A549 (cell line): ENCODE data around the gene HEBP1. TPM values are rescaled to one million over a fixed set of nuclear protein-coding genes. Genes with fewer than 3 reads are reported as not detected.

Source experiments
- ATAC-seq, 2 experiments: fragments of 200-7000 bp in 1 of 2; fragments of >200 bp in 1 of 2; cut with Nextera tagmentation in 1 of 2; cut with Tn5 transposase in 1 of 2; 3 replicates each; pipeline versions ENCODE4 v1.8.0 to v1.9.1; 2018 to 2020; ENCODE audit warnings: mild to moderate bottlenecking in 1 of 2, moderate library complexity in 1 of 2
- CTCF ChIA-PET: fragments of 300-600 bp; sonication (Branson Sonifier 250); formaldehyde crosslinking; extraction: SDS; loops from one replicate; lab custom pipeline; 2021; ENCODE audit warnings: antibody characterized with exemption, inconsistent platforms; lab: Yijun Ruan, JAX
- POLR2A ChIA-PET: fragments of 350-600 bp; formaldehyde crosslinking; extraction: SDS; loops from one replicate; lab custom pipeline; 2021; ENCODE audit warnings: antibody characterized with exemption, inconsistent platforms; lab: Yijun Ruan, JAX
- DNase-seq, 2 experiments: peaks; one replicate each; pipeline versions ENCODE4 v3.0.0 to v3.0.0-alpha.2; 2011 to 2016; ENCODE audit warnings: low read depth in 1 of 2, low spot score in 1 of 2
- FAIRE-seq: peaks from 2 replicates; lab custom pipeline; 2011; peaks lifted over from hg19 to GRCh38; lab: Jason Lieb, UNC
- H3K27ac ChIP-seq, 2 experiments: fragments of >200 bp; sonication (Bioruptor Twin); formaldehyde crosslinking; 3 replicates each; pipeline ENCODE4 v1.5.1; 2016 to 2017
- H3K4me1 ChIP-seq: fragments of >200 bp; sonication (Bioruptor Twin); formaldehyde crosslinking; 3 replicates; pipeline ENCODE4 v1.6.1; 2016
- H3K4me2 ChIP-seq: fragments of >200 bp; sonication (Bioruptor Twin); formaldehyde crosslinking; 3 replicates; pipeline ENCODE4 v1.6.1; 2016
- H3K4me3 ChIP-seq: fragments of >200 bp; sonication (Bioruptor Twin); formaldehyde crosslinking; 3 replicates; pipeline ENCODE4 v1.5.1; 2016
- H3K9me3 ChIP-seq: fragments of >200 bp; sonication (Bioruptor Twin); formaldehyde crosslinking; 3 replicates; pipeline ENCODE4 v1.6.1; 2016
- CBX8 ChIP-seq: fragments of 200-600 bp; sonication (generic); IDR thresholded peaks from 2 replicates; pipeline ENCODE4 v1.6.1; 2016
- FOSB ChIP-seq: fragments of 250-450 bp; sonication (Bioruptor Pico); IDR thresholded peaks from 2 replicates; pipeline ENCODE4 v1.5.0; 2020; ENCODE audit warnings: mild to moderate bottlenecking, moderate library complexity
- HOXA7 ChIP-seq: fragments of 250-450 bp; sonication (Bioruptor Pico); IDR thresholded peaks from 2 replicates; pipeline ENCODE4 v1.5.0; 2020; ENCODE audit warnings: mild to moderate bottlenecking, moderate library complexity
- KDM5A ChIP-seq: fragments of 200-600 bp; sonication (generic); IDR thresholded peaks from 2 replicates; pipeline ENCODE4 v1.6.1; 2016; ENCODE audit warnings: antibody characterized with exemption, mild to moderate bottlenecking
- MAFK ChIP-seq: fragments of 450-650 bp; IDR thresholded peaks from 2 replicates; pipeline ENCODE4 v1.6.1; 2014; ENCODE audit not compliant: partially characterized antibody
- MYC ChIP-seq: IDR thresholded peaks from 2 replicates; pipeline ENCODE4 v1.6.1; 2012; ENCODE audit warnings: mild to moderate bottlenecking, inconsistent platforms, low read length, improper control_type of control experiment, borderline replicate concordance
- NFE2L2 ChIP-seq: fragments of 150-350 bp; conservative IDR thresholded peaks from 2 replicates; pipeline ENCODE4 v1.6.1; 2014; ENCODE audit warnings: low read length
- NPAS2 ChIP-seq: fragments of 250-450 bp; sonication (Bioruptor Pico); IDR thresholded peaks from 2 replicates; pipeline ENCODE4 v1.8.0; 2022; ENCODE audit warnings: mild to moderate bottlenecking, moderate library complexity, borderline replicate concordance
- POLR2A ChIP-seq: IDR thresholded peaks from 2 replicates; pipeline ENCODE4 v1.6.1; 2012; ENCODE audit warnings: mild to moderate bottlenecking, low read length
- RCOR1 ChIP-seq: fragments of 150-350 bp; IDR thresholded peaks from 2 replicates; pipeline ENCODE4 v1.6.1; 2014; ENCODE audit warnings: antibody characterized with exemption, low read length, low read depth
- RFX5 ChIP-seq: fragments of 450-650 bp; IDR thresholded peaks from 2 replicates; pipeline ENCODE4 v1.7.1; 2014; ENCODE audit warnings: antibody characterized with exemption, mild to moderate bottlenecking, moderate library complexity
- SREBF2 ChIP-seq: fragments of 450-650 bp; IDR thresholded peaks from 2 replicates; pipeline ENCODE4 v1.6.1; 2014; ENCODE audit warnings: mild to moderate bottlenecking, moderate library complexity
- WGBS: methylation state at CpG from one replicate; pipeline ENCODE4 v1.1.6; 2017; ENCODE audit errors: missing lambda C conversion rate; 5-methylcytosine and 5-hydroxymethylcytosine counted together
- polyA plus RNA-seq, 4 experiments: library from polyadenylated mRNA; depleted of rRNA in 3 of 4; stranded (reverse); fragments of >200 nt; fragmentation: RNase III in 1 of 4; extraction: RNeasy Plus Mini Kit Qiagen cat#74134 plus additional on column Dnase treatment in 1 of 4; gene quantifications; 2 replicates in 3 of 4; 3 replicates in 1 of 4; pipeline ENCODE4 v1.2.3, GENCODE V29; 2011 to 2017
- small RNA-seq, 6 experiments: library from RNA; depleted of rRNA; stranded (forward); fragments of <200 nt; gene quantifications; one replicate each; pipeline ENCODE3, GENCODE V24; 2012
- TF ChIP-seq, protein P1 (sequence below): IDR thresholded peaks from 2 replicates; pipeline ENCODE4 v1.6.1; 2012
- TF ChIP-seq, protein P2 (sequence below): fragments of >200 bp; sonication (Bioruptor Twin); formaldehyde crosslinking; IDR thresholded peaks from 3 replicates; pipeline ENCODE4 v1.5.1; 2016
- TF ChIP-seq, protein P3 (sequence below): fragments of >200 bp; sonication (Bioruptor Twin); formaldehyde crosslinking; IDR thresholded peaks from 3 replicates; pipeline ENCODE4 v1.6.1; 2016

Gene HEBP1
- polyA plus RNA-seq, 2 of the 4 experiments (the other 2 are of a cell fraction): 24.8 to 48.9 TPM

DNA sequence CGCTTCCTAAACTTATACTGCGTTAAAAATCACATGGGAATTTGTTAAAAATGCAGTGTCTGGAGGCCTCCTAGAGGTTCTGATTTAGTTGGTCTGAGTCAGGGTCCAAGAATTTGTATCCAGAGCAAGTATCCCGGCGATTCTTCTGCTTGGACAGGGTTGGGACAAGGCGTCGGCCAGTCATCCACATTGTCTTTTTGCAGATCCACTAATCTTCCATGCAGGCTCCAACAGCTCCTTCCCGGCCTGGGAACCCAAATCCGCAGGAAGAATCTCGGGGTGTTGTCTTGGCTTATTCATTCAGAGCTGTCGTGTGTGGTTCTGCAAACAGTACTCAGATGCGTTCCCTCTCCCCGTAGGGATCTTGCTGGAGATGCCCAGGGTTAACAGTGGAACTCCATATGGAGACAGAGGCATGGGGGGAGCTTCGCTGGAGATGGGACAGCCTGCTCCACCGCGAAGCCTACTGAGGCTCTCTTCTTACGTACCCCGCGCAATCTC is 73.4 kb downstream of the HEBP1 start:
- 0 out of 2 replicates have a peak, but pooled peaks have one; percentile 21 for TF ChIP-seq HOXA7 (CRISPR knock-in tag)
- TF ChIP-seq FOSB (CRISPR knock-in tag): peak; percentile 22; the same call in 1 of the 2 replicates
- TF ChIP-seq, protein P1, sequence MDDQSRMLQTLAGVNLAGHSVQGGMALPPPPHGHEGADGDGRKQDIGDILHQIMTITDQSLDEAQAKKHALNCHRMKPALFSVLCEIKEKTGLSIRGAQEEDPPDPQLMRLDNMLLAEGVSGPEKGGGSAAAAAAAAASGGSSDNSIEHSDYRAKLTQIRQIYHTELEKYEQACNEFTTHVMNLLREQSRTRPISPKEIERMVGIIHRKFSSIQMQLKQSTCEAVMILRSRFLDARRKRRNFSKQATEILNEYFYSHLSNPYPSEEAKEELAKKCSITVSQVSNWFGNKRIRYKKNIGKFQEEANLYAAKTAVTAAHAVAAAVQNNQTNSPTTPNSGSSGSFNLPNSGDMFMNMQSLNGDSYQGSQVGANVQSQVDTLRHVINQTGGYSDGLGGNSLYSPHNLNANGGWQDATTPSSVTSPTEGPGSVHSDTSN: no peak
- TF ChIP-seq NFE2L2: no peak
- TF ChIP-seq MYC: no peak
- TF ChIP-seq RFX5: no peak
- TF ChIP-seq KDM5A: no peak
- TF ChIP-seq, protein P2, sequence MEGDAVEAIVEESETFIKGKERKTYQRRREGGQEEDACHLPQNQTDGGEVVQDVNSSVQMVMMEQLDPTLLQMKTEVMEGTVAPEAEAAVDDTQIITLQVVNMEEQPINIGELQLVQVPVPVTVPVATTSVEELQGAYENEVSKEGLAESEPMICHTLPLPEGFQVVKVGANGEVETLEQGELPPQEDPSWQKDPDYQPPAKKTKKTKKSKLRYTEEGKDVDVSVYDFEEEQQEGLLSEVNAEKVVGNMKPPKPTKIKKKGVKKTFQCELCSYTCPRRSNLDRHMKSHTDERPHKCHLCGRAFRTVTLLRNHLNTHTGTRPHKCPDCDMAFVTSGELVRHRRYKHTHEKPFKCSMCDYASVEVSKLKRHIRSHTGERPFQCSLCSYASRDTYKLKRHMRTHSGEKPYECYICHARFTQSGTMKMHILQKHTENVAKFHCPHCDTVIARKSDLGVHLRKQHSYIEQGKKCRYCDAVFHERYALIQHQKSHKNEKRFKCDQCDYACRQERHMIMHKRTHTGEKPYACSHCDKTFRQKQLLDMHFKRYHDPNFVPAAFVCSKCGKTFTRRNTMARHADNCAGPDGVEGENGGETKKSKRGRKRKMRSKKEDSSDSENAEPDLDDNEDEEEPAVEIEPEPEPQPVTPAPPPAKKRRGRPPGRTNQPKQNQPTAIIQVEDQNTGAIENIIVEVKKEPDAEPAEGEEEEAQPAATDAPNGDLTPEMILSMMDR: no peak
- TF ChIP-seq CBX8: no peak
- TF ChIP-seq RCOR1: no peak
- no peak for TF ChIP-seq POLR2A
- TF ChIP-seq, all 56 proteins: peak for 2
- FAIRE-seq (no peak), DNase-seq (peak in 1 of 2 experiments; percentile 64), ATAC-seq (peak; percentile 36 to 44)
- ChIA-PET POLR2A (interaction anchor here (0.6 to 0.7 kb wide), 2 partner anchors 53 to 66 kb away, joined by 3 to 5 read pairs; no protein-coding TSS in a partner anchor), CTCF (interaction anchor here (0.6 to 3.8 kb wide), 8 partner anchors 11 to 139 kb away, joined by 3 to 20 read pairs (median 3); no protein-coding TSS in a partner anchor)
- Histone ChIP-seq H3K27ac (peak overlapping the region; percentile 76 to 86), H3K9me3 (no peaks in the 10 kb centered on the region), H3K4me2 (peak overlapping the region; percentile 87), H3K4me1 (peaks cover 33% of the 10 kb centered on the region), H3K4me3 (peak overlapping the region; percentile 41)
- WGBS: 53% methylated on average over 18 of the region's 18 CpGs

DNA sequence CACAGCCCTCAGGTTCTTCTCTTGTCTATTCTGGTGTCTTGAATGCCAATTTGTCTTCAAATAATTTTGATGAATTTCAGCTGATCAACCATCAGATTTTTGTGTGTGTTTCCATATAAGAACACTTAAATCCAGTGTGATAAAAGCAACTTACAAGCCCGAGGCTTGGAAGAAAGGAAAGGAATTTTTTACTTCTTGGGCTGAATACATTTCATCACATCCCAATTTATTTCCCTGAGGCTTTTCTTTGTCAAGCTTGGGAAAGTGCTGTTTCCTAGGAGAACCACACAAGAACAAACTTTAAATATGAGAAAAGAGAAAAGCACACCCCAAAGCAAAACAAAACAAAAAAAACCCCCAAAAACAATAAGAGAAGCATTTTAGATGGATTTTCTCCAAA is 74.7 kb downstream of the HEBP1 start:
- H3K9me3 ChIP-seq: no peaks in the 10 kb centered on the region
- no peak overlapping the region for H3K4me3 ChIP-seq
- no peak overlapping the region for H3K4me2 ChIP-seq
- ChIA-PET POLR2A (no interaction called here), CTCF (interaction anchor here (1.3 to 3.8 kb wide), 4 partner anchors 10 to 58 kb away, joined by 3 to 20 read pairs (median 6); no protein-coding TSS in a partner anchor)
- no peak for ATAC-seq
- H3K4me1 ChIP-seq: peaks cover 38% of the 10 kb centered on the region
- DNase-seq: no peak
- FAIRE-seq: no peak
- 25% methylated on average over 1 of the region's 1 CpG for WGBS
- H3K27ac ChIP-seq: peak overlapping the region in 1 of 2 experiments; percentile 86; a peak in 3 of 6 replicates
- TF ChIP-seq, protein P3, sequence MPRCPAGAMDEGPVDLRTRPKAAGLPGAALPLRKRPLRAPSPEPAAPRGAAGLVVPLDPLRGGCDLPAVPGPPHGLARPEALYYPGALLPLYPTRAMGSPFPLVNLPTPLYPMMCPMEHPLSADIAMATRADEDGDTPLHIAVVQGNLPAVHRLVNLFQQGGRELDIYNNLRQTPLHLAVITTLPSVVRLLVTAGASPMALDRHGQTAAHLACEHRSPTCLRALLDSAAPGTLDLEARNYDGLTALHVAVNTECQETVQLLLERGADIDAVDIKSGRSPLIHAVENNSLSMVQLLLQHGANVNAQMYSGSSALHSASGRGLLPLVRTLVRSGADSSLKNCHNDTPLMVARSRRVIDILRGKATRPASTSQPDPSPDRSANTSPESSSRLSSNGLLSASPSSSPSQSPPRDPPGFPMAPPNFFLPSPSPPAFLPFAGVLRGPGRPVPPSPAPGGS: no peak
- no peak for TF ChIP-seq RCOR1
- no peak for TF ChIP-seq NPAS2
- no peak for TF ChIP-seq SREBF2
- peak; percentile 59; the same call in 1 of the 2 replicates for TF ChIP-seq HOXA7 (CRISPR knock-in tag)
- TF ChIP-seq RFX5: no peak
- no peak for TF ChIP-seq MAFK

Small RNA genes lying within 50 kb of the gene (small RNA-seq; reads per million reads assigned to genes)
- 0 reads per million in 6 experiments for gene RF00604

Other genes starting within 250 kb of the HEBP1 start
- gene APOLD1, start 214.6 kb downstream of the HEBP1 start, polyA plus RNA-seq (2011; rRNA removed): 0.93 and 1.3 TPM in 2 replicates
- 0.42 to 0.46 TPM (median 0.44 TPM) in 3 replicates for gene APOLD1, start 214.6 kb downstream of the HEBP1 start, polyA plus RNA-seq (2017; fragmentation: RNase III; extraction: RNeasy Plus Mini Kit Qiagen cat#74134 plus additional on column Dnase treatment)
- 118 and 144 TPM in 2 replicates for gene DDX47, start 186.9 kb downstream of the HEBP1 start, polyA plus RNA-seq (2011; rRNA removed)
- gene DDX47, start 186.9 kb downstream of the HEBP1 start, polyA plus RNA-seq (2017; fragmentation: RNase III; extraction: RNeasy Plus Mini Kit Qiagen cat#74134 plus additional on column Dnase treatment): 81.6 to 87.3 TPM (median 83.8 TPM) in 3 replicates
- 296 and 321 TPM in 2 replicates for gene GPRC5A, start 108.7 kb downstream of the HEBP1 start, polyA plus RNA-seq (2011; rRNA removed)
- 173 to 207 TPM (median 197 TPM) in 3 replicates for gene GPRC5A, start 108.7 kb downstream of the HEBP1 start, polyA plus RNA-seq (2017; fragmentation: RNase III; extraction: RNeasy Plus Mini Kit Qiagen cat#74134 plus additional on column Dnase treatment)
- gene GPRC5D, start 48.1 kb downstream of the HEBP1 start, polyA plus RNA-seq (2011; rRNA removed): not detected in 2 replicates
- not detected in 3 replicates for gene GPRC5D, start 48.1 kb downstream of the HEBP1 start, polyA plus RNA-seq (2017; fragmentation: RNase III; extraction: RNeasy Plus Mini Kit Qiagen cat#74134 plus additional on column Dnase treatment)
- 7.4 and 7.5 TPM in 2 replicates for gene FAM234B, start 44.1 kb upstream of the HEBP1 start, polyA plus RNA-seq (2011; rRNA removed)
- 2.5 to 2.8 TPM (median 2.6 TPM) in 3 replicates for gene FAM234B, start 44.1 kb upstream of the HEBP1 start, polyA plus RNA-seq (2017; fragmentation: RNase III; extraction: RNeasy Plus Mini Kit Qiagen cat#74134 plus additional on column Dnase treatment)
- gene GSG1, start 103.4 kb upstream of the HEBP1 start, polyA plus RNA-seq (2011; rRNA removed): not detected in 2 replicates
- 0.06 to 0.26 TPM (median 0.16 TPM) in 3 replicates for gene GSG1, start 103.4 kb upstream of the HEBP1 start, polyA plus RNA-seq (2017; fragmentation: RNase III; extraction: RNeasy Plus Mini Kit Qiagen cat#74134 plus additional on column Dnase treatment)
- gene EMP1, start 196.5 kb upstream of the HEBP1 start, polyA plus RNA-seq (2011; rRNA removed): 21.2 and 25.5 TPM in 2 replicates
- gene EMP1, start 196.5 kb upstream of the HEBP1 start, polyA plus RNA-seq (2017; fragmentation: RNase III; extraction: RNeasy Plus Mini Kit Qiagen cat#74134 plus additional on column Dnase treatment): 17.3 to 27.0 TPM (median 19.2 TPM) in 3 replicates